ENCODE measurements around the gene ALDH1L1.
"Not testable (repeated sequence)": the region's sequence is repeated elsewhere in the genome, so short reads cannot be mapped to it uniquely, and the experiment has no call there.

ALDH1L1 gene

GRCh38 chr3:126104028-126104635 is 76.3 kb downstream of the ALDH1L1 start:
- DNase-seq: no peak

- DNase-seq: no peak
These were observed 77.0 kb downstream of the ALDH1L1 start for GRCh38 chr3:126103121-126104027.

GRCh38 chr3:126102530-126102951 is 77.8 kb downstream of the ALDH1L1 start:
- no peak for DNase-seq

- DNase-seq: no peak
These were observed 78.4 kb downstream of the ALDH1L1 start for GRCh38 chr3:126102011-126102410.

DNA sequence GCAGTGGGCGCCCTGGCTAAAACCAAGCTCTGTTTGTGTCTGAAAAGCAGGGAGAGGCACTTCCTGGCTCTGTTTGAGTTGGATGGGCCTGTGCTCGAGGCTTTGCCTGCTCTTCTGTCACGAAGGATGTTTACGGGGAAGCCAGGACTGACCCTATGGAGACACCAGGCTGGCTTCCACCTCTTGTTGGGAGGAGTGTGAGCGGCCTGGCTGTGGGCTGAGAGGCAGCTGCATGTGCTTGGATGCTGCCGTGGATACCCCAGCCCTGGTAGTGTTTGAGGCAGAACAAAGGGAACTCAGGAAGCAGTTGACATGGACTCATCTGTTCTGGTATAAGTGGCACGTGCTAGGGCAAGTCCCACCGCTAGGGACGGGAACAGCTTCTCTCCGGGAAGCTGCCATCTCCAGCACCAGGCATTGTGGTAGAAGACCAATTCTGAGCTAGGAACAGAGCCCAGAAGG is 78.8 kb downstream of the ALDH1L1 start:
- DNase-seq: no peak

DNA sequence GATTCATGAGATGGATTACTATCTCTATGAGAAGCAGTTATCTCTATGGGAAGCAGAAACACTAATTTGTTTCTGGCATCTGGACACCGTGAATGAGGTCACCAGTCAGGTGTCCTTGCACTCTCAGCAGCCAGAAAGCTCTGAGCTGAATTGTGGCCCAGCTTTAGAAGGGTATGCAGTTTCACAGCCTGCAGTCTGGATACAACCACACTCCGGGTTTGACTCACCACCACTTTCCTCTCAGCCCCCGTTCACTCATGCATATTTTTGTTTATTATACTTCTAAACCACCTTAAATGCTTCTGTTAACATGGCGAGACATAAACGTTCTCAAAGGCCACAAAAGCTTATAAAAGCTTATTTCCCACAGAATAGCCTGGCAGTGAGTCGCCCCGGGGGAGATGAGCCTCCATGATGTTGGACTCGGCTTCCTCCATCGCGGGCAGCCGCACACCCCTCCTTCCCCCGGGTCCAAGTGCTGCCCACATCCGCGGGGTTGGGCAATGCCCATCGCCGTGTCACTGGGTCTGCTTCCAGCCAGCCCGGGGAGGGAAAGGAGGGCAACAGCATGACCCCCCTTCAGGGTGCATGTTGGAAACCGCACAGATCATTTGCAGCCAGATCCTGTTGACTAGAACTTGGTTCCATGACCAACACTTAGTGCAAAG is 79.6 kb downstream of the ALDH1L1 start:
- DNase-seq: no peak

- no peak for DNase-seq
These were observed 80.1 kb downstream of the ALDH1L1 start for GRCh38 chr3:126100269-126100633.

DNA sequence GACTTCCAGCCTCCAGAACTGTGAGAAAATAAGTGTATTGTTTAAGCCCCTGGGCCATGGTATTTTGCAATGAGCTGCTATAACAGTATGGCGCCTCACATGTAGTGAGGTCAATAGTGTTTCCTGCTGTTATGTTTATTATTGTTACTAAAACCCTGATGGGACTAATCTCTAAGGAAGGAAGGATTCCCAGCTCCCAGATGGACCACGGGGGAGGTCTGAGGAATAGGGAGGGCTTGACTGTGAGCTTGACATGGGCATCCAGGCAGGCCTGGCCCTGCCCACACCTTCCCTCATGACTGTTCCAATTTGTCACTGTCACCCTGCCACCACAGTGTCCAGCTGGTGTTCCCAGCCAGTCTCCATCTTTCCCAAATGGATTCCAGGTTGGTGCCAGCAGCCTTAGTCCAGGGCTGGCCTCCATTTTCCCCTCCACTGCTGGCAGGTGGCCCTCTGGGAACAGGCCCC is 82.0 kb downstream of the ALDH1L1 start:
- no peak for DNase-seq

DNA sequence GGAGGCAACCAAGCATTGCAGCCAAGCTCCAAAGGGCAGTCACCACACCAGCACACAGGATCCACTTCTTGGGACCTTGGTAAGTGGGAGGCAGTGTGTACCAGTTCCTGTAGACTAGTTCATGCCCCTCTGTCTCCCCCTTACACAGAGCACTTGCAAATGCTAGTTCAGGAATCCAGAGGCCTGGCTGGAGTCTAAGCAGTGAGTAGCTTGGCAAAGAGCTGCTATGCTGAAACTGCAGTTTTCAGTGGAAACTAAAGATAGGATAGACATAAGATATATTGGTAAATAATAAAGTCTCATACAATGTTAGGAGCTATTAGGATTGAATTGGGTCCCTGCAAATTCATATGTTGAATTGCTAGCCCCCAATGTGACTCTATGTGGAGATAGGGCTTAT is 82.6 kb downstream of the ALDH1L1 start:
- DNase-seq: no peak

DNA sequence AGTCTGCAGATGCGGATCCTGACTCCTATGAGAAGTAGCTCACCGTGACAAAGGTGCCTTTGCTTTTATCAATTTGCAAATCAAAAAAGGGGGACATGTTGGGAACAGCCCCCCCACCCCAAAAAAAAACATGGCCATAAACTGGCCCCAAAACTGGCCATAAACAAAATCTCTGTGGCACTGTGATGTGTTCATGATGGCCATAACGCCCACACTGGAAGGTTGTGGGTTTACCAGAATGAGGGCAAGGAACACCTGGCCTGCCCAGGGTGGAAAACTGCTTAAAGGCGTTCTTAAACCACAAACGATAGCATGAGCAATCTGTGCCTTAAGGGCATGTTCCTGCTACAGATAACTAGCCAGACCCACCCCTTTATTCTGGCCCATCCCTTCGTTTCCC is 84.1 kb downstream of the ALDH1L1 start:
- DNase-seq: not testable (repeated sequence)

DNA sequence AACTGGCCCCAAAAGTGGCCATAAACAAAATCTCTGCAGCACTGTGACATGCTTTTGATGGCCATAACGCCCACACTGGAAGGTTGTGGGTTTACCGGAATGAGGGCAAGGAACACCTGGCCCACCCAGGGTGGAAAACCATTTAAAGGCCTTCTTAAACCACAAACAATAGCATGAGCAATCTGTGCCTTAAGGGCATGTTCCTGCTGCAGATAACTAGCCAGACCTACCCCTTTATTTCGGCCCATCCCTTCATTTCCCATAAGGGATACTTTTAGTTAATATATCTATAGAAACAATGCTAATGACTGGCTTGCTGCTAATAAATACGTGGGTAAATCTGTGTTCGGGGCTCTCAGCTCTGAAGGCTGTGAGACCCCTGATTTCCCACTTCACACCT is 88.3 kb downstream of the ALDH1L1 start:
- DNase-seq: not testable (repeated sequence)

- peak; percentile 26 for DNase-seq
These were observed 92.7 kb downstream of the ALDH1L1 start for GRCh38 chr3:126087552-126088175.

DNA sequence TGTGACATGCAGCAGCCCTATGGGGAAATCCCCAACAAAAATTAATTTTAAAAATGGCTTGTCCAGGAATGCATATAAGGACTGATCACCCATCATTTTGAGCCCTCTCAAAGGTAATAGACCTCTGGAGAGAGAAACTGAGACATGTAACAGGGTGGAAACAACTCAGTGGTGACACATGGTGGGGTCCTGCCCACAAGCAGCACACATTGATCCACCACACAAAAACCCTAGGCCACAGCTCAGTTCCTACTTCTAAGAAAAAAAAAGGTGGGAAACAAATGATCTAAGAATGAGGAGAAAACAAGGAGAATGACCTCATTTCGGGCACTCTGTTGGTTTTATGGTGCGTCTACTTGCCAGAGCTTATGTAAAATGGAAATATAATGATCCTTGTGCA is 94.5 kb downstream of the ALDH1L1 start:
- no peak for DNase-seq

GRCh38 chr3:126085276-126085675 is 95.1 kb downstream of the ALDH1L1 start:
- no peak for DNase-seq

DNA sequence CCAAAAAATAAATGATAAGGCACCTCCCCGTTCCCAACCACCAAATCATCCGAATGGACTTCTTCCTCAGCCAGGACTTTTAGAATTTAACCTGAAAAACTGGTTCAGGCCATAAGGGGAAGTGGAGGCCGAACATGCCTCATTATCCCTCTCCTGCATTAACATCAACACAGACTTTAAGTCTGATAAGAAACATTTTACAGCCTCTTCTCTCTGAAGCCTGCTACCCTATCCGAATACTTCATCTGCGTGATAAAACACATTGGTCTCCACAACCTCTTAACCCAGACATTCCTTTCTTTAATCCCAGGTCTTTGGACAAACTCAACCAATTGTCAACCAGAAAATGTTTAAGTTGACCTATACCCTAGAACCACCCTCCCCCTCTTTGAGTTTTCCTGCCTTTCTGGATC is 95.6 kb downstream of the ALDH1L1 start:
- DNase-seq: peak; percentile 39

DNA sequence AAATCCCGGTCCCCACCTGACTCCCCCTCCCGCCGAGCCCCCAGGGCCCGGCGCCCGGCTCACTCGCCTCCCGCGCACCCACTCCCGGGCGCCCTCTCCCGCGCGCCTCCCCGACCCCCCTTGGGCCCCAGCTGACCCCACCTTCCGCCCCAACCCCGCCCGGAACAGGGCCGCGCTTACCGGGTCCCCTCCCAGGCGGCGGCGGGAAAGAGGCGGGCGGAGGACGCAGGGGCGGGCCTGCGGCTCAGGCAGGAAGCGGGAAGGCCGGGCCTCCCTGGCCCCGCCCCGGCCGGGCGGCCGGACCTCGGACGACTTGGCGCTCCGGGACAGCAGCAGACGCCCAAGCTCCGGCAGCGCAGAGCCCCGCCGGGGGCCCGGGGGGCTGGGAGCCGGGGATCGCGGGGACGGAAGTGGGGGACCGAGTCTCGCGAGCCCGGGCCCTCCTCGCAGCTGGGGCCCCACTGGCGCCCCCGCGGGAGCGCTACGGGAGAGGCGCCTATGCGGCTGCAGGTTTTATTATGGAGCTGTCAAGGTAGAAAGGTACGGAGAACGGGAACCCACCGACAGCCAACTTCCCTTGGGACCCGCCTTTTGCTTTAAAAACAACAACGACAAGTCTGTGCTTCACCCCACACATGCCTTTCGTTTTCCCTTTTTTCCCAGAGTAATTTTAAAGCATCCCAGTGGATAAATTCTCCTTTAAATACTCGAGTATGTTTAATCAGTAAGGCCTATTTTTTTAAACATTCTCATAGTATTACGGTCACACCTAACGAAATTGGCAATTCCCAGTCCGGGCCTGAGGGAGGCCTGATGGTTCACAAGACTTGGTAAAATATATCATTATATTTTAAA is 96.2 kb downstream of the ALDH1L1 start, which contains the start of gene SLC41A3:
Gene SLC41A3 (minus strand): TSS at position 212 of the 855 bp plus-strand sequence. CDS start 15,905 bp downstream, outside the sequence.
- DNase-seq: peak; percentile 94

DNA sequence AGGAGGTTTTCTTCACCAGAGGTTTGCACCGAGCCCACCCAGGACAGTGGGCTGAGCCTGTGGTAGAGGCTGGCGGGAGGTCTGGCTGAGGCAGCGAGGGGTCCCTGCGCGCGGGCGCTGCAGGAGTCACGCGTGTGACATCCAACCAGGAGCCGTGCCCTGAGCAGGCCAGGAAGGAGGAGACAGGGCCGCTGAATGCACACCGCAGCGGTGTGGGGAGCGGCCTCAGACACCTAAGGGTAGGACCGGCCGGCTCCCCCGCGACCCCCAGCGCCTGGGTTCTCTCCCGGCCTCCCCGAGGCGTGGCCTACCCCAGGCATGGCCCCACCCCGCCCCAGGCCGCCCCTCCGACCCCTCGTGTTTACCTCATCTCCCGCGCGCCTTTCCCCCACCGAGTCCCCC is 96.9 kb downstream of the ALDH1L1 start:
- peak; percentile 77 for DNase-seq

GRCh38 chr3:126083138-126083445 is 97.3 kb downstream of the ALDH1L1 start:
- DNase-seq: peak; percentile 34

- DNase-seq: no peak
These were observed 97.8 kb downstream of the ALDH1L1 start for GRCh38 chr3:126082362-126083137.

- DNase-seq: peak; percentile 53
These were observed 98.6 kb downstream of the ALDH1L1 start for GRCh38 chr3:126081618-126082361.

DNA sequence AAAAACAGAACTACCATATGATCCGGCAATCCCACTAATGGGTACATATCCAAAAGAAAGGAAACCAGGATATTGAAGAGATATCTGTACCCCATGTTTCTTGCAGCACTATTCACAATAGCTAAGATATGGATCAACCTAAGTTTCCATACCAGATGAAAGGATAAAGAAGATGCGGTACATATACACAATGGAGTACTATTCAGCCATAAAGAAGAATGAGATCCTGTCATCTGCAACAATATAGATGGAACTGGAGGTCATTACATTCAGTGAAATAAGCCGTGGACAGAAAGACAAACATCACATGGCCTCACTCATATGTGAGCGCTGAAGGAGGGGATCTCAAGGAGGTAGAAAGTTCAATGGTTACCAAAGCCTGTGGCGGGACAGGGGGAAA is 99.4 kb downstream of the ALDH1L1 start:
- DNase-seq: no peak

Measured in hematopoietic multipotent progenitor cell treated with erythropoietin and hydrocortisone succinate and interleukin-3 and kit ligand, for 4 days (in vitro differentiated cells).